DMS153 (cell line): Measurements from ENCODE around the gene GRHL3.

Experiments
- DNase-seq: peaks from one replicate; lab custom pipeline; 2025; lab: John Stamatoyannopoulos, UW

Gene GRHL3

GRCh38 chr1:24317956-24318614 lies 1.1 kb upstream of the GRHL3 start:
- DNase-seq: no peak

- no peak for DNase-seq
These were observed 394 bp upstream of the GRHL3 start for GRCh38 chr1:24318615-24319311.

DNA sequence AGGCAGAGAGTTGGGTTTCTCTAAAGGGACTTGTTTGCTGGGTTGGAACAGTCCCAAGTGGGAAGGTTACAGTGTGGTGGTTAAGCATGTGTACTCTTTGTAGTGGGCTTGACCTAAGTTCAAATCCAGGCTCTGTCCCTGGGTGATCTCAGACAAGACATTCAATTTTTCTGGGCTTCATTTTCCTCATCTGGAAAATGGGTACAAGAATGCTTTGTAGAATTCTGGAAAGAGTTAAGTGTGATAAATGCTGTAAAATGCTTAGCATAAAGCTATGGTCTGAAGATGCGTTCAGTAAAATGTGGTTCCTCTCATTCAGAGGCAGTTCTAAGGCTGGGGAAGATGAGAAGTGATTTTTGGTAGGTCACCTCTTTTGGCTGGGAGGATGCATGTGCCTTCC lies 805 bp downstream of the GRHL3 start:
- DNase-seq: no peak

- no peak for DNase-seq
These were observed 2.0 kb downstream of the GRHL3 start for GRCh38 chr1:24321126-24321525.

GRCh38 chr1:24321697-24322469 lies 2.7 kb downstream of the GRHL3 start:
- DNase-seq: no peak

DNA sequence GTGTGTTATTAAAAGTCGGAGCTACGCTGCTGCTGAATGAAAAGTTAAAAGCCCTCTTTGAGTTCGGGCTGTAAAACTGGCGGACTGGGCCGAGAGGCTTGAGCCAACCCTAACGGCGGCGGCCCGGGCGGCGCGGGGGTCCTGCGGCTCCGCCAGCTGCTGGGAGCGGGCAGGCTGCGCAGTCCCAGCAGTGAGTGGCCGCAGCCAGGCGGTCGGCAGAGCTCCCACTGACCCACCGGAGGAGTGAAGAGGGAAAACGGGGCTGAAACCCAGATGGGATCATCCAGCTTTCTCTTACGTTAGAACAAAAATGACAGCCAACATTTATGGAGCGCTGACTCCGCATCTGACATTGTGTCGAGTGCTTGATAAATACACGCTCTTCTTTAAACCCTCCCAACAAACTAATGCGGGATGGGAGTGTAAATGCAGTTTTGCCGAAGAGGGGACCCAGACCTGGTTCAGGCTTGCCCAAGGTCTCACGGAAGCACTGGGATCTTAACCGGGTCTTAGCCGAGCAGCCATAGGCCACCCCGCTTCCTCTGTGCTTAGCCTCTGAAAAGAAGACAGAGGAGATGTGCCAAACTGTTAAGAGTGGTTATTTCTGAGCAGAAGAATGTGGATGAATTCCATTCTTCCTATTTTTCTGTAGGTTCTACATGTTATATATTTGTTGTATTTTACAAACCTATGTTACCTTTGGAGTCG lies 3.5 kb downstream of the GRHL3 start:
- no peak for DNase-seq

- DNase-seq: no peak
These were observed 4.1 kb downstream of the GRHL3 start for GRCh38 chr1:24323281-24323680.

DNA sequence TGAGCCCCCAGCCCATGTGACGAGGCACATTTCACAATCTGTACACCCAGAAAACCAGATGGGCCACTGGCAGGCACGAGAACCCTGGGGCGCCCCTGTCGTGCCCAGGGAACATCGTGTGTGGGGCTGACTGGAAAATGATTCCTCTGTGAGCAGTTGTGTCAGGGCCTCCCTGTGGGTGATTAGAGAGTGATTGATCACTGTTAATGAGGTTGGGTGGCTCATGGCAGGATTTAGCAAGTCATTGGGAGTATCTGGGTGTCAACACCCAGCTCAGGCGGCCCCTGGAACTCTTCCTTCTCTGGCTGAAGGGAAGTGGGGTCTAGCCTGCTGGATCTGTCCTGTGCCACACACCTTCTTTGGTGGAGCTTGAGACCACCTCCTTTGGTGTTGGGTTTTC lies 5.7 kb downstream of the GRHL3 start:
- DNase-seq: no peak

DNA sequence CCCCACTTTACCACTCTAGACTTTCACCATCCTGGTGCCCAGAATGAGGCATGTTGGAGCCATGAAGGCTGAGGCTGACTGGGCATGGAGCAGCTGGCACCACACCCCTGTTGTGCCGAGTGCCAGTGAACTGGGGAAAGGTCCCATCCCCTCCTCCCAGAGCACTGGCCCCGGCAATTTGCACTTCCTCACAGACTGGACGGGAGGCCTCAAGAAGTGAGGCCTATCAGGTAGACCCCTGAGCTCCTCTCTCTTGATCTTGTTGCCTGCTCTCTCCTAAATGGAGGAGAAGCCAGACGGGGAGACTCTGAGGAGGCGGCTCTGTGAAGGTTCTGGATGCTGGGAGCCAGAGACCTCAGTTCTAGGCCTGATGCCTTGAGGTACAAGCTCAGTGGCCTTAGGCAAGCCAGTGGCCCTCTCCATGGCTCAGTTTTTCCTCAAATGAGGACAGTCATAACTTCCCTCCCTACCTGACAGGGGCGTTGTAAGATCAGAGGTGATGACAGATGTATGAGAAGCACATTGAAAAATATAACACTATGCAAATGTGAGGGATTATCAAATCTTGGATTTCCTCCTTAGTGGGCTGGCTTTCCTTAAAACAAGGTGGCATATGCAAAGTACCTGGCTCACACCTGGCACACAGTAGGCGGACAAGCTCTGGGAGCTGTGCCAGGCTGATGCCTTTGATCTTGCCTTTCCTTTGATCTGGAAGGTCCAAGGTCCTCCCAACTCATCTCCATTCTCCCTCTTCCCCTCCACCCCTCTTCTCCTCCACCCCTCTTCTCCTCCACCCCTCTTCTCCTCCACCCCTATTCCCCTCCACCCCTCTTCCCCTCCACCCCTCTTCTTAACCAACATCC lies 6.7 kb downstream of the GRHL3 start:
- no peak for DNase-seq

DNA sequence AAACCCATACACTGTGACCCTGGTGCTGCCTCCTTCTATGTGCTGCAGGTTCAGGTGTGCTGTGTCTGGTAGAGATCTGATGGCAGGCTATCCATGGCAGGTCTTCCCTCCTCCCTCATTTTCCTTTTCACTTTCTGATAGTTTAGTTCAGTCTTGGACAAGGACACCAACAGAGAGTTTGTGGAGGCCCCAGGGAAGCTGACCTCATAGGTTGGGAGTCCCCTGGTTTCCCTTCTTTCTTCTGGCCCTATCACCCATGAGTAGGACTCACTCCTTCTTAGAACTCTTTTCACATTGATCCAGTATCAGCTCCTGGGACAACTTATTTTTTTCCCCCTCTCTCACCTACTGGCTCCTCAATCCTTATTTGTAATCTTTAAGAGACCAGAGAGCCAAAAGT lies 8.3 kb downstream of the GRHL3 start:
- DNase-seq: no peak

DNA sequence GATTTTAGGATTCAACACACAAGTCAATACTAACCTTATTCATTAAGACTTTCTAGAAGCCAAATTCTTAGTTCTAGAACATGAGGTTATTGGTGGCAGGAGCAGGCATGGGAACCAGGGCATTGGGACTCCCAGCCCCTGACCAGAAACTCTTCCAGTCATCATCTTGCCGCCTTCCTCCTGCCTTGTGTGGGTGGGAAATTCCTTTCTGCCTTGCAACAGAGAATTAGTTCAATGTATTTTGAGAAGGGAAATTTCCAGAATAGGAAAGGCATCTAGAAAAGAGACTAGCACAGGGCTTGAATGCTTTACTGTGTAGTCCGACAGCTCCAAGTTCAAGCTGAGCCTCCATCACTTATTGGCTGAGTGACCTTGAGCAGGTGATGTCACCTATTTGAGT lies 8.7 kb downstream of the GRHL3 start:
- no peak for DNase-seq

DNA sequence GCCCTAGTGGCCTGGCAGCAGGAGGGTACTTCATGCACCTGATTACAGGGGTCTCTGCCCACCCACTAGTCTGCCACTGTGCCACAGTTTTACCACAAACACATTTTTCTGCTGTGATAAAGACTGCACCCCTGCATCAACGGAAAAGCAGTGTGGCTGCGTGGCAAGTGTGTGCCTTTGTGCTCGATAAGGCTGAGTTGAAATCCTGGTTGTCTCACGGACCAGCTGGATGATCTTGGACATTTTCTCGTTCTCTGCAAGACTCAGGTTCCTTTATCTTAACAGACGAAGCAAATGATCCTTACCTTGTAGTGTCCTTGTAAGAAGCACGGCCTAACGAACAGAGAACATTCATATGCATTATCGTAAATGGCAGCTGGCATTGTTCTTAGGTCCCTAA lies 10.2 kb downstream of the GRHL3 start:
- DNase-seq: no peak

DNA sequence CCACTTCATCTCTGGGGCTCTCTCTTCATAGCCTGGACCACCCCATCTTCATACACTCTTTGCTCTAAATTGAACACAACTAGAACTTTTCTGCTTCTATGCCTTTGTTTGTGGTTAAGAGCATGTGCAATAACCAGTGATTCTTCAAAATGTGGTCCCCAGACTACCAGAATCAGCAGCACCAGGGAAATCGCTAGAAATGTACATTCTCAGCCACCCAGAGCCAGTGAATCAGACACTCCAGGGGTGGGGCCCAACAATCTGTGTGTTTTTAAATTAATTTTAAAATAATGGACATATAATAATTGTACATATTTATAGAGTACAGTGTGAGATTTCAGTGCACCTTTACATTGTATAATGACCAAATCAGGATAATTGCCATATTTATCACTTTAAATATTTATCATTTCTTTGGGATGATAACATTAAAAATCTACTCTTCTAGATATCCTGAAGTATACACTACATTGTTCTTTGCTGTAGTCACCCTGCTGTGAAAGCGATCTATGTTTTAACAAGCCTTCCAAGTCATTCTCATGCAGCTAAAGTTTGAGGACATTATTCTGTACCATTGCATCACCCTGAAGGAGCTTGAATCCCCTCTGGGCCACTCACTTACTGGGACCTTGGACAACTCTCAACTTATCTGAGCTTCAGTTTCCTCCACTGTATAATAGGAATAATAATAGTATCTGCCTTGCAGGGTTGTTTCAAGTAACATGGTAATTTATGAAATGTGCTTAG lies 10.8 kb downstream of the GRHL3 start:
- no peak for DNase-seq

GRCh38 chr1:24331961-24332673 lies 13.0 kb downstream of the GRHL3 start:
- DNase-seq: no peak

DNA sequence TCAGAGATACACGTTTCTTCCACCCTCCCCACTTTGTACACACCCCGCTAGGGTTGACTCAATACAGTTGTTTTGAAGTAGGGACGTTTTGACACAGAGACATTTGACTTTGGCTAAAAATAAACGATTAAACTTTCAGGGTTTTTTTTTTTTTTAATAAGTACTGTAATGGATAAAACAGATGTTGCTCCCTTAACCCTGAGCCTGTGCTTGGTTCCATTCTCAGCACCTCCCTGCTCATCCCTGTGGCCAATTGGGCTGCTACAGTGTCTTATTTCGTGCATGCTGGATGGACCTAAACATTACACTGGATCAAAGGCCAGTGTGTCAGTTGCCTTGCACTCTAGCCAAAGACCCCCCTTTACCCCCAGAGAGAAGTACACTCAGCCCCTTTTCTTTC lies 16.9 kb downstream of the GRHL3 start:
- no peak for DNase-seq

GRCh38 chr1:24337455-24337854 lies 18.3 kb downstream of the GRHL3 start:
- no peak for DNase-seq

GRCh38 chr1:24338447-24338846 lies 19.3 kb downstream of the GRHL3 start:
- DNase-seq: no peak

- no peak for DNase-seq
These were observed 20.8 kb downstream of the GRHL3 start for GRCh38 chr1:24339996-24340395.

GRCh38 chr1:24340770-24341169 lies 21.6 kb downstream of the GRHL3 start:
- DNase-seq: no peak

- no peak for DNase-seq
These were observed 22.1 kb downstream of the GRHL3 start for GRCh38 chr1:24341260-24341659.
